Upper lobe of left lung (tissue), 6 donors: Measurements from ENCODE around the gene NTPCR. TPM values are rescaled to one million over a fixed set of nuclear protein-coding genes. Genes with fewer than 3 reads are reported as not detected.
"Not testable (repeated sequence)": the region's sequence is repeated elsewhere in the genome, so short reads cannot be mapped to it uniquely, and the experiment has no call there.

ENCODE experiments used
- ATAC-seq, 2 donors: fragments of 200-7000 bp; cut with Tn5 transposase; one replicate each; pipeline ENCODE4 v1.9.1; 2022; ENCODE audit warnings: mild to moderate bottlenecking in 2 of 2, moderate library complexity in 2 of 2; ENCODE audit not compliant: low FRiP score in 2 of 2
- DNase-seq, 2 donors: peaks; one replicate each; pipeline ENCODE4 v3.0.0-alpha.2; 2019 to 2020
- H3K27ac ChIP-seq, 4 donors: fragments of 200-600 bp; sonication (generic); one replicate each; pipeline ENCODE4 v1.5.1; 2016 to 2019
- H3K27me3 ChIP-seq, 4 donors: fragments of 200-600 bp; sonication (generic); one replicate each; pipeline ENCODE4 v1.5.1; 2017 to 2019
- H3K36me3 ChIP-seq, 4 donors: fragments of 200-600 bp; sonication (generic); one replicate each; pipeline ENCODE4 v1.5.1; 2016 to 2019
- H3K4me1 ChIP-seq, 4 donors: fragments of 200-600 bp; sonication (generic); one replicate each; pipeline ENCODE4 v1.5.1; 2018 to 2019
- H3K4me3 ChIP-seq, 4 donors: fragments of 200-600 bp; sonication (generic); one replicate each; pipeline ENCODE4 v1.5.1; 2017 to 2019; ENCODE audit warnings: mild to moderate bottlenecking in 2 of 4, moderate library complexity in 1 of 4
- H3K9me3 ChIP-seq, 4 donors: fragments of 200-600 bp; sonication (generic); one replicate each; pipeline ENCODE4 v1.5.1; 2018 to 2019
- EP300 ChIP-seq, 4 donors: sonication (generic); formaldehyde crosslinking; IDR thresholded peaks; one replicate each; pipeline ENCODE4 v1.5.1; 2017; ENCODE audit warnings: antibody characterized with exemption in 4 of 4, control low read depth in 2 of 4
- POLR2A ChIP-seq, 4 donors: fragments of 450-650 bp; IDR thresholded peaks; one replicate each; pipeline ENCODE4 v1.5.1; 2016 to 2017; ENCODE audit warnings: antibody characterized with exemption in 4 of 4, mild to moderate bottlenecking in 2 of 4
- POLR2AphosphoS5 ChIP-seq, 2 donors: sonication (generic); formaldehyde crosslinking; IDR thresholded peaks; one replicate each; pipeline ENCODE4 v1.5.1; 2017; ENCODE audit warnings: antibody characterized with exemption in 2 of 2
- WGBS, 2 donors: methylation state at CpG; one replicate each; pipeline ENCODE4 v1.1.5; 2017 to 2018; 5-methylcytosine and 5-hydroxymethylcytosine counted together
- total RNA-seq, 6 donors: library from RNA; depleted of rRNA in 4 of 6; stranded (reverse); fragments of >200 nt in 4 of 6; gene quantifications; one replicate each; pipeline versions ENCODE4 v1.1.0 to v1.2.1, GENCODE V29; 2016 to 2021
- TF ChIP-seq, protein P1 (sequence below), 6 experiments: fragments of 450-650 bp in 4 of 6; fragments of 200-600 bp in 2 of 6; sonication (generic) in 2 of 6; IDR thresholded peaks; one replicate each; pipeline ENCODE4 v1.5.1; 2016 to 2019; ENCODE audit warnings: antibody characterized with exemption in 6 of 6
- donor health status: DM: no; HTN: no; CAD: no; lungs with moderate emphysema.
- donor health status: DM: no; HTN: yes; CAD: no; lungs with severe emphysema.

The NTPCR gene
- total RNA-seq, 6 donors from 2014 or later, result 15.2 to 35.5 (median 21.2) TPM

DNA sequence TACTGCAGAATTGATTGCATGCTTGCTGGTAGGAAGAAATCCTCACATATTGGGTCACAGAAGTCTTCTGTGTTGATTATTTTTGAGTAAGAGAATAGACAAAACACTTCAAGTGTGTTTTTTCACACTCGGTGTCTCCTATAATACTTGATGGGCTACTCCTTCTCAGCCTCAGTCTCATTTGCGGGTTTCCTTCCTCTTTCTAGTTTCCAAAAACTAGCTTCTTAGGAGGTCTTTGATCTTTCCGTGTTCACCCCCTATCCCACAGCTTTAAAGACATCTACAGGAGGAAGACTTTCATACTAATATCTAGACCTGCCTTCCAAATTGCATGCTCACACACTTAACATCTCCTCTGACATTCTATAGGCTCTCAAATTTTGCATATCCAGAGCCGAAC, 40.7 kb upstream of the NTPCR start:
- Histone ChIP-seq H3K4me1 (peaks cover 0 to 8% (median 2%) of the 10 kb centered on the region in 4 donors), H3K27me3 (no peaks in the 10 kb centered on the region), H3K9me3 (no peaks in the 10 kb centered on the region), H3K27ac (no peak overlapping the region), H3K36me3 (no peaks in the 10 kb centered on the region), H3K4me3 (no peak overlapping the region)
- DNase-seq (no peak), ATAC-seq (no peak)
- 67% methylated on average over 4 of the region's 4 CpGs for WGBS, 2 donors
- no peak for TF ChIP-seq POLR2A (IDR thresholded peaks at IDR 0.05)
- no peak for TF ChIP-seq POLR2AphosphoS5 (IDR thresholded peaks at IDR 0.05)
- TF ChIP-seq, protein P1, sequence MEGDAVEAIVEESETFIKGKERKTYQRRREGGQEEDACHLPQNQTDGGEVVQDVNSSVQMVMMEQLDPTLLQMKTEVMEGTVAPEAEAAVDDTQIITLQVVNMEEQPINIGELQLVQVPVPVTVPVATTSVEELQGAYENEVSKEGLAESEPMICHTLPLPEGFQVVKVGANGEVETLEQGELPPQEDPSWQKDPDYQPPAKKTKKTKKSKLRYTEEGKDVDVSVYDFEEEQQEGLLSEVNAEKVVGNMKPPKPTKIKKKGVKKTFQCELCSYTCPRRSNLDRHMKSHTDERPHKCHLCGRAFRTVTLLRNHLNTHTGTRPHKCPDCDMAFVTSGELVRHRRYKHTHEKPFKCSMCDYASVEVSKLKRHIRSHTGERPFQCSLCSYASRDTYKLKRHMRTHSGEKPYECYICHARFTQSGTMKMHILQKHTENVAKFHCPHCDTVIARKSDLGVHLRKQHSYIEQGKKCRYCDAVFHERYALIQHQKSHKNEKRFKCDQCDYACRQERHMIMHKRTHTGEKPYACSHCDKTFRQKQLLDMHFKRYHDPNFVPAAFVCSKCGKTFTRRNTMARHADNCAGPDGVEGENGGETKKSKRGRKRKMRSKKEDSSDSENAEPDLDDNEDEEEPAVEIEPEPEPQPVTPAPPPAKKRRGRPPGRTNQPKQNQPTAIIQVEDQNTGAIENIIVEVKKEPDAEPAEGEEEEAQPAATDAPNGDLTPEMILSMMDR (IDR thresholded peaks at IDR 0.05), result no peak
- TF ChIP-seq EP300 (IDR thresholded peaks at IDR 0.05), result no peak

DNA sequence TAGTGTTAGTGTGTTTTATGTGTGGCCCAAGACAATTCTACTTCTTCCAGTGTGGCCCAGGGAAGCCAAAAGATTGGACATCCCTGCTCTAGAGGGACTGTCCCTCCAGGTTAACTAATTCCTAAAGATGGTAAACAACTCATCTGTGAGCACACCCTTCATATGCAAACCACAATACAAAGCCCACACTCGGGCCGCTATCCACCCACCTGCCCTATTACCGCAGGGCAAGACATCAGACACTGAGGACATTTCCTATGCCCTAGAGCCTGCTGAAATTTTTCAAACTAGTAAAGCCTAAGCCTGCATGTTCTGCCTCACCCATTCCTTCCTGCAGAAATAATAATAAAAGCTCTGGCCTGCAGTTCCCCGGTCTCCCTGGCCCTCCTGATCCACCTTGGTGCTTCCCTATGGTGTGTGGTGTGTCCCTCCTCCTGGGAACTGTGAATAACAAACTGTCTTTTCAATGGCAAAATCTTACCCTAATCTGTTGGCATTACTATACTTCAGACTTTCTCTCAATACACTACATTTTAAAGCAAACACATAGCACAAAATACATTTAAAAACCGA, 39.3 kb upstream of the NTPCR start:
- peaks cover 0 to 3% (median under 1%) of the 10 kb centered on the region in 4 donors for H3K4me1 ChIP-seq
- H3K4me3 ChIP-seq, result no peak overlapping the region
- no peaks in the 10 kb centered on the region for H3K36me3 ChIP-seq
- no peaks in the 10 kb centered on the region for H3K27me3 ChIP-seq
- no peak overlapping the region for H3K27ac ChIP-seq
- TF ChIP-seq POLR2AphosphoS5 (IDR thresholded peaks at IDR 0.05), result no peak
- TF ChIP-seq, protein P1 (IDR thresholded peaks at IDR 0.05), result no peak
- TF ChIP-seq POLR2A (IDR thresholded peaks at IDR 0.05), result no peak
- no peak for TF ChIP-seq EP300 (IDR thresholded peaks at IDR 0.05)
- ATAC-seq (peak in 1 of 2 donors; percentile 34), DNase-seq (no peak)
- no peaks in the 10 kb centered on the region for H3K9me3 ChIP-seq
- 76 to 81% methylated on average over 5 of the region's 5 CpGs for WGBS, 2 donors

DNA sequence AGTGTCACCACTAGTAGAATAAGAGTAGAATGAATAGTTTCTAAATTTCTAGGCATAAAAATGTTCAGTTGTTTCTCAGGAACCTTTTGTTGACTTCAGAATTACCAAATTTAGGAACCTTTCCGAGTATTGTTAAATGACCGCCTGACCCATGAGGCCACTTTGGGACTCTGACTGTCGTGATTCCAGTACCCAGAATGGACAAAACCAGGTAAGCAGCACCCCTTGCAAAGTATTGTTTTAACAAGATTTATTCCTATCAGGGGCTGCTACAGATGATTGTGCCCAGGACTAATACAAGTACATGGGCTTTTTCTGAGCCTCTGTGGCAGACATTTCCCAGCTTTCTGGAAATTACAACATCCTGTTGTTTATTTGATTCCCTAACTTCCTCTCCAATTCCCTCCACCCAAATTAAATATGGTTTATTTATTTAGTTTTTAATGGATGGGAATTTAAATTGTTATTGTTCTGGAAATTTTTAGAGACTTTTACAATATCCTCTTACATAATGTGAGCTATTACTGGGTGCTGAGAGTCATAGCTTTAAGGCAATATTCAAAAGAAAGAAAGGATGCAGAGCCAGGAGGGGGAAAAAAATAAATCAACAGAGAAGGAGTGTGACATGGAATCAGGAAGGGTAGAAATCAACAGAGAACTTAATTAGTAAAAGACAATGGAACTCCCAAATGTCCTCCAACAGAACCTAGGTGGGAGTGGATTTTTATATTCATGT, 37.4 kb upstream of the NTPCR start:
- H3K27ac ChIP-seq, result peak overlapping the region in 2 of 4 donors; percentile 35 to 64
- 55 to 75% methylated on average over 3 of the region's 3 CpGs for WGBS, 2 donors

DNA sequence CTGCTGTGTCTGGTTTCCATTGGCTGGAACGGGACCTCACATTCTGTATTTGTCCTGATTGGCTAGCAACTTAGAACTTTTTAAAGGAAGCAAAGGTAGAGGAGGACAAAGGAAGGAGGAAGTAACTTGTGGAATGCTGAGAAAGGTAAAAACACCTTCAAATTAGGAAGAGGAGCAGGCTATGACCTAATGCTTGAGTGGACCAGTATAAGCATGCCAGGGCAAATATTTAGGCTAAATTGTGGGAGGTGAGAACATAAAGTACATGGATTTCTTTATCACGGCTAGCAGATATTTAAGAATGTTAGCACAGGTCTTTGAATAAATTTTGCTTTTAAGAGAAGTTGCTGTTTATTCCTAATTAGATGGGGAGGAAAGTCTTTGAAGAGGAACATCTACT, 36.1 kb upstream of the NTPCR start:
- H3K36me3 ChIP-seq, H3K4me1 ChIP-seq, H3K27me3 ChIP-seq, DNase-seq, ATAC-seq, H3K4me3 ChIP-seq, H3K27ac ChIP-seq, H3K9me3 ChIP-seq: not testable (repeated sequence)
- 86 to 87% methylated on average over 2 of the region's 2 CpGs for WGBS, 2 donors

More for the DNA sequence above, 37.4 kb upstream of the NTPCR start:
- Histone ChIP-seq H3K27me3 (no peaks in the 10 kb centered on the region), H3K9me3 (no peaks in the 10 kb centered on the region), H3K4me1 (peaks cover 0 to 3% (median 0%) of the 10 kb centered on the region in 4 donors), H3K4me3 (no peak overlapping the region), H3K36me3 (no peaks in the 10 kb centered on the region)
- no peak for DNase-seq
- no peak for TF ChIP-seq POLR2AphosphoS5 (IDR thresholded peaks at IDR 0.05)
- TF ChIP-seq POLR2A (IDR thresholded peaks at IDR 0.05), result no peak
- no peak for TF ChIP-seq EP300 (IDR thresholded peaks at IDR 0.05)
- TF ChIP-seq, protein P1 (IDR thresholded peaks at IDR 0.05), result no peak
- no peak for ATAC-seq

DNA sequence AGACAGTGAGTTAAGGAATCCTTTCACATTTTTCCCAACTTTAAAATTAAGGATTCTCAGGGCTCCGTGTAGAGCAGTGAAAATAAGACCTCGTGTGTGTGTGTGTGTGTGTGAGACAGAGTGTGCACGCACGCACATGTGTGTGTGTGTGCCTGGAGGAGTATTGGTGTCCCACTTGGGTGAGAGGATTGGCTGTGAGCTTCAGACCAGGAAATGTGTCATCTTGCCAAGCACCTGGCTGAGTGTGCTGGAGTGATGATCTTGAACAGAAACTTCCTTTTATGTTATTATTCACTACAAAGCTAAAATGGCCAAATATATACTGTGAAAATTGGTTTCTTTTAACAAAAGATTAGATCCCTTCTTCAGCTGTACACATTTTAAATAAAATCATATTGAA, 35.2 kb upstream of the NTPCR start:
- Histone ChIP-seq H3K4me1 (peaks cover 0 to 3% (median 0%) of the 10 kb centered on the region in 4 donors), H3K36me3 (no peaks in the 10 kb centered on the region), H3K4me3 (no peak overlapping the region), H3K27me3 (no peaks in the 10 kb centered on the region), H3K9me3 (no peaks in the 10 kb centered on the region), H3K27ac (no peak overlapping the region)
- 91 to 92% methylated on average over 4 of the region's 4 CpGs for WGBS, 2 donors
- DNase-seq (no peak), ATAC-seq (no peak)
- TF ChIP-seq POLR2A (IDR thresholded peaks at IDR 0.05) (no peak), EP300 (IDR thresholded peaks at IDR 0.05) (no peak), POLR2AphosphoS5 (IDR thresholded peaks at IDR 0.05) (no peak)
- TF ChIP-seq, protein P1 (IDR thresholded peaks at IDR 0.05), result no peak
